Left ventricle myocardium inferior (tissue), 1 donor: ENCODE data around the gene IGFBP4. TPM values are rescaled to one million over a fixed set of nuclear protein-coding genes. Genes with fewer than 3 reads are reported as not detected.
A peak's percentile ranks its signal among the peaks of the same experiment; 100 is the strongest.

Source experiments
- DNase-seq: peaks from one replicate; pipeline ENCODE4 v3.0.0-alpha.2; 2020
- H3K27ac ChIP-seq: fragments of 200-600 bp; replicated peaks from 2 replicates; pipeline ENCODE4 v1.8.0; 2021
- H3K27me3 ChIP-seq: fragments of 200-600 bp; 2 replicates; pipeline ENCODE4 v1.8.0; 2021; ENCODE audit warnings: low read depth
- H3K36me3 ChIP-seq: fragments of 200-600 bp; 2 replicates; pipeline ENCODE4 v1.8.0; 2021
- H3K4me1 ChIP-seq: fragments of 200-600 bp; 2 replicates; pipeline ENCODE4 v1.8.0; 2021
- H3K4me3 ChIP-seq: fragments of 200-600 bp; 2 replicates; pipeline ENCODE4 v1.8.0; 2021; ENCODE audit warnings: mild to moderate bottlenecking, moderate library complexity
- H3K9me3 ChIP-seq: fragments of 200-600 bp; replicated peaks from 2 replicates; pipeline ENCODE4 v1.8.0; 2021
- intact Hi-C: fragments of 100-400 bp; cut with micrococcal nuclease; formaldehyde crosslinking; loops from one replicate; pipeline ENCODE4 v1.11.0; 2022
- total RNA-seq: library from RNA; stranded (reverse); fragmentation: NEBNext Ultra II Directional; extraction: Animal tissue kit (Norgen Biotek cat#: 25700); gene quantifications from one replicate; pipeline ENCODE4 v1.2.1, GENCODE V29; 2021
- TF ChIP-seq, protein P1 (sequence below): fragments of 200-600 bp; IDR thresholded peaks from 2 replicates; pipeline ENCODE4 v1.8.0; 2021; ENCODE audit warnings: antibody characterized with exemption, mild to moderate bottlenecking, borderline replicate concordance
- donor health status: DM: no; HTN: yes; CAD: no; lungs with severe emphysema.

The IGFBP4 gene
- total RNA-seq, 1 donor from 2014 or later, result 130 TPM

- DNase-seq, result no peak
- intact Hi-C loops, result no loop called here
- no peak overlapping the region for H3K4me3 ChIP-seq
- H3K27ac ChIP-seq, result peak overlapping the region; percentile 51
- TF ChIP-seq, protein P1, sequence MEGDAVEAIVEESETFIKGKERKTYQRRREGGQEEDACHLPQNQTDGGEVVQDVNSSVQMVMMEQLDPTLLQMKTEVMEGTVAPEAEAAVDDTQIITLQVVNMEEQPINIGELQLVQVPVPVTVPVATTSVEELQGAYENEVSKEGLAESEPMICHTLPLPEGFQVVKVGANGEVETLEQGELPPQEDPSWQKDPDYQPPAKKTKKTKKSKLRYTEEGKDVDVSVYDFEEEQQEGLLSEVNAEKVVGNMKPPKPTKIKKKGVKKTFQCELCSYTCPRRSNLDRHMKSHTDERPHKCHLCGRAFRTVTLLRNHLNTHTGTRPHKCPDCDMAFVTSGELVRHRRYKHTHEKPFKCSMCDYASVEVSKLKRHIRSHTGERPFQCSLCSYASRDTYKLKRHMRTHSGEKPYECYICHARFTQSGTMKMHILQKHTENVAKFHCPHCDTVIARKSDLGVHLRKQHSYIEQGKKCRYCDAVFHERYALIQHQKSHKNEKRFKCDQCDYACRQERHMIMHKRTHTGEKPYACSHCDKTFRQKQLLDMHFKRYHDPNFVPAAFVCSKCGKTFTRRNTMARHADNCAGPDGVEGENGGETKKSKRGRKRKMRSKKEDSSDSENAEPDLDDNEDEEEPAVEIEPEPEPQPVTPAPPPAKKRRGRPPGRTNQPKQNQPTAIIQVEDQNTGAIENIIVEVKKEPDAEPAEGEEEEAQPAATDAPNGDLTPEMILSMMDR, result peak; percentile 58
- no peaks in the 10 kb centered on the region for H3K27me3 ChIP-seq
- peaks cover 36% of the 10 kb centered on the region for H3K4me1 ChIP-seq
- H3K9me3 ChIP-seq, result no peaks in the 10 kb centered on the region
- H3K36me3 ChIP-seq, result no peaks in the 10 kb centered on the region
These were observed 9.5 kb upstream of the IGFBP4 start for GRCh38 chr17:40433551-40434415.

- H3K4me3 ChIP-seq, result no peak overlapping the region
- H3K36me3 ChIP-seq, result no peaks in the 10 kb centered on the region
- H3K27me3 ChIP-seq, result no peaks in the 10 kb centered on the region
- no peak overlapping the region for H3K27ac ChIP-seq
- DNase-seq, result no peak
- H3K9me3 ChIP-seq, result no peaks in the 10 kb centered on the region
- peaks cover 36% of the 10 kb centered on the region for H3K4me1 ChIP-seq
- TF ChIP-seq, protein P1, result no peak
- intact Hi-C loops, result no loop called here
These were observed 6.6 kb upstream of the IGFBP4 start for GRCh38 chr17:40436636-40437035.

DNA sequence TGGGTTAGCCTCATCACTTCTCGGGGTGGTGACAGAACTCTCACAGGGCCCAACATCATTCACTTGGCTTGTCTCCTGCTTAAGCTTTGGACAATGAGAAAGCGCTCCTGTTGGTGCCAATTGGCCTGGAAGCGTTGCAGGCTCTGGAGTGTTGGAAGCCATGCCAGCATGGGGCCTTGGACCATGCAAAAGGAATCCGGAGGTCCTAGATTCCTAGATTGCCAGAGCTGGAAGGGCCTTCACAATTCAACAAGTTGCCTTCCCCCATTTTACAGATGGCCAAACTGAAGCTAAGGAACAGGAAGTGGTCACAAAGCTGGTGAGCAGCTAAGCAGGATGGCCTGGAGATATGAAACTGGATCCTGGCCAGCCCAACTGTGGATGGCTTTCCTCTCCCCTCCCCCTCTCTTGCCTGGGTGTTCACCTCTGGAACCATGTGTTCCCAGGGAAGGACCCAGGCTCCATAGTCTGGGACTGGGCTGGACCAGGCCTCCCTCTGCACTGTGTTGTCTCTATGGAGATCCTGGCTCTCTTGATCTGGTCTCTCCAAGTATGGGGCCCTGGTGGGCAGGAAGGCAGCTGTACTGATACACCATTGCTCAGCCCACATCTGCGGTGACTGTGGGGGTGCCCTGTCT lies 6.0 kb upstream of the IGFBP4 start:
- intact Hi-C loops, result no loop called here
- H3K27ac ChIP-seq, result no peak overlapping the region
- TF ChIP-seq, protein P1, result no peak
- peaks cover 40% of the 10 kb centered on the region for H3K4me1 ChIP-seq
- H3K36me3 ChIP-seq, result no peaks in the 10 kb centered on the region
- H3K27me3 ChIP-seq, result no peaks in the 10 kb centered on the region
- H3K4me3 ChIP-seq, result no peak overlapping the region
- no peaks in the 10 kb centered on the region for H3K9me3 ChIP-seq
- no peak for DNase-seq

GRCh38 chr17:40440166-40440565 lies 3.1 kb upstream of the IGFBP4 start:
- Histone ChIP-seq H3K27me3 (no peaks in the 10 kb centered on the region), H3K9me3 (no peaks in the 10 kb centered on the region), H3K4me3 (no peak overlapping the region), H3K4me1 (peaks cover 37% of the 10 kb centered on the region), H3K27ac (no peak overlapping the region), H3K36me3 (no peaks in the 10 kb centered on the region)
- intact Hi-C loops, result loop anchor here (5.0 to 10.0 kb wide), 2 partner anchors 95 to 117 kb away; no protein-coding TSS in a partner anchor
- TF ChIP-seq, protein P1, result no peak
- DNase-seq, result no peak

- Histone ChIP-seq H3K4me3 (peak overlapping the region; percentile 90), H3K4me1 (peaks cover 48% of the 10 kb centered on the region), H3K9me3 (no peaks in the 10 kb centered on the region), H3K27ac (peak overlapping the region; percentile 97), H3K27me3 (no peaks in the 10 kb centered on the region), H3K36me3 (no peaks in the 10 kb centered on the region)
- peak; percentile 69 for DNase-seq
- TF ChIP-seq, protein P1, result peak; percentile 24
- intact Hi-C loops, result loop anchor here (5.0 to 10.0 kb wide), 2 partner anchors 92 to 115 kb away; no protein-coding TSS in a partner anchor
These were observed 656 bp upstream of the IGFBP4 start for GRCh38 chr17:40442392-40443195.
